NB4 (cell line): ENCODE measurements around the gene ITPR3.

Experiments
- CTCF ChIP-seq: IDR thresholded peaks from one replicate; pipeline ENCODE4 v1.5.1; 2012; ENCODE audit warnings: low read depth, low read length
- MAX ChIP-seq: IDR thresholded peaks from 2 replicates; pipeline ENCODE4 v1.6.1; 2011; ENCODE audit warnings: low read depth, low read length
- MYC ChIP-seq: IDR thresholded peaks from 2 replicates; pipeline ENCODE4 v1.6.1; 2011; ENCODE audit warnings: low read depth, low read length
- POLR2A ChIP-seq: IDR thresholded peaks from 2 replicates; pipeline ENCODE4 v1.6.1; 2011; ENCODE audit warnings: mild to moderate bottlenecking; ENCODE audit not compliant: insufficient read length; ENCODE audit errors: extremely low read depth

- TF ChIP-seq MYC: no peak
- no peak for TF ChIP-seq POLR2A
- TF ChIP-seq CTCF: no peak
- no peak for TF ChIP-seq MAX
Measured at GRCh38 chr6:33662318-33662717, 41.2 kb downstream of the ITPR3 start.
